Middle frontal gyrus (tissue), 1 donor: ENCODE data around the gene PCNP.
"Not testable (repeated sequence)": the region's sequence is repeated elsewhere in the genome, so short reads cannot be mapped to it uniquely, and the experiment has no call there.

Experiments
- DNase-seq: peaks from one replicate; pipeline ENCODE4 v3.0.0-alpha.2; 2015; ENCODE audit warnings: low spot score; ENCODE audit errors: extremely low spot score

PCNP gene

DNA sequence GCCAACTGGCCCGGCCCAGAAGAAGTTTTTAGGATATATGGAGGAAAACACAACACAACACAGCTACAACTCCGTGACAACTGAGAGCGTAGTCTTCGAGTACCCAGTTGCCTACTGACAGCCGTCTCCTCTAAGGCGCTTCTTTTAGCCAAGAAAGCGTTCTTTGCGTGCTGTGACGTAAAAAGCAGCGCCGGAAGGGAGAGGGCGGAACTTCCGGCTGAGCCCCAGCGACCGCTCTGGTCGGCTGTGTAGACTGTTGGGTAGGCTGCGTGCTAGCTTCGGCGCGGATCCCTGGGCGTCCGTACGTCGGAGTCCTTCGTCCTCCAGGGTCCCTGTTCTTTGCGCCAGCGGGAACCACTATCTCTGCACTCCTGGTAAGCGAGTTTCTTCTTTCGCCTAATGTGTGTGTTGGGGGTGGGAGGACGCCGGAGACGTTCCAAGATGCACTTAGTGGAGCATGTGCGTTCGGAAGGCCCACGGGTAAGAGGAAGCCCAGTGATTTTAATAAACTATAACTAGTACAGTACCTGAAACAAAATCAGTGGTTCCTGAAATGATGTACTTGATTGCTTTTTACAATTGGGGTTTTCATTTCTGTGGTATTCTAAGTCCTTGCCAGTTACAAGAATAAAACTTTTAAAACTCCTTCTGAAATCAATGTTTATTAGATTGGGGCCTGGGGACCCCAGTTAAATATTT, 12.2 kb upstream of the PCNP start, which contains the start of gene TRMT10C:
Gene TRMT10C (plus strand): TSS at position 239 of the 699 bp plus-strand sequence. CDS start 2,914 bp downstream, outside the sequence.
- DNase-seq = peak; percentile 87

- DNase-seq = no peak
Measured at GRCh38 chr3:101567528-101568317, 6.3 kb upstream of the PCNP start.

DNA sequence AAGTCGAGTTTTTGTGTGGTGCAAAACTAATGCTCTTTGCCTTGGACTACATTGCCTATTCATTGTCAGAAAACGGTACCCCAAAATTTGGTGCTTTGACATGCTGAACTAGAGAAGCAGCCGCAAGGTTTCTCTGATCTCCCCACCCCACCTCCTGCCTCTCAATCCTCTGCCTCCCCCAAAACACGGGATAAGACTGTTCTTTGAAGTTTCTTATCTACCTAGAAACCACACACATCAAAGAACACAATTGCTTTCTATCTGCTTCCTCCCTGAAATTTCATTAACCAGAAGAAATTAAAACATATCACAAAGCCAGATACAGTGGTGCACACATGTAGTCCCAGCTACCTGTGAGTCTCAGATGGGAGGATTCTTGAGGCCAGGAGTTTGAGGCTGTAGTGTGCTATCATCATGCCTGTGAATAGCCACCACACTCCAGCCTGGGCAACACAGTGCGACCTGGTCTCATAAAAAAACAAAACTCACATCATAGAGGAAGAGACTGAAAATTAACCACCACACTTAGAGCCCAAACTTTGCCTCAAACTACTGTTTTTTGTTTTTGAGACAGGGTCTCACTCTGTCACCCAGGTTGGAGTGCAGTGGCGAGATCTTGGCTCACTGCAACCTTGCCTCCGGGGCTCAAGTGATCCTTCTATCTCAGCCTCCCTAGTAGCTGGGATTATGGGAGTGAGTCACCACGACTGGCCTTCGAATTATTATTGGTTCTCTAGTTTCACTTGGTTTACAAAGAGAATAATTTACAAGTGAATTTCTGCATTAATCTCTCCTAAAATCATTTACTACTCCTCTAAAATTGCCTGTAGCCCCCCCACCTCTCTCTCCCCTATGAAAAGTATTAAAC, 2.7 kb upstream of the PCNP start:
- DNase-seq = no peak

GRCh38 chr3:101574388-101575112, 570 bp downstream of the PCNP start:
- no peak for DNase-seq

- no peak for DNase-seq
Measured at GRCh38 chr3:101577286-101577685, 3.3 kb downstream of the PCNP start.

- DNase-seq = no peak
Measured at GRCh38 chr3:101588616-101589015, 14.6 kb downstream of the PCNP start.

- no peak for DNase-seq
Measured at GRCh38 chr3:101591071-101591470, 17.1 kb downstream of the PCNP start.

DNA sequence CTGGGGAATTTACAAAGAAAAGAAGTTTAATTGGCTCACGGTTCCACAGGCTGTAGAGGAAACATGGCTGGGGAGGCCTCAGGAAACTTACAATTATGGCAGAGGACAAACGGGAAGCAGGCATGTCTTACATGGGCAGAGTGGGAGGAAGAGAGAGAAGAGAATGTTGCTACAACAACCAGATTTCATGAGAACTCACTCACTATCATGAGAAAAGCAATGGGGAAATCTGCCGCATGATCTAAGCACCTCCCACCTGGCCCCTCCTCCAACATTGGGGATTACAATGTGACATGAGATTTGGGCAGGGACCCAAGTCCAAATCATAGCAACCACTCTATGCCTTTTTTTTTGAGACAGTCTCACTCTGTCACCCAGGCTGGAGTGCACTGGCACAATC, 28.8 kb downstream of the PCNP start:
- DNase-seq = no peak

GRCh38 chr3:101603184-101603583, 29.2 kb downstream of the PCNP start:
- DNase-seq = no peak

GRCh38 chr3:101605398-101605797, 31.4 kb downstream of the PCNP start:
- not testable (repeated sequence) for DNase-seq

- no peak for DNase-seq
Measured at GRCh38 chr3:101611023-101611422, 37.0 kb downstream of the PCNP start.

DNA sequence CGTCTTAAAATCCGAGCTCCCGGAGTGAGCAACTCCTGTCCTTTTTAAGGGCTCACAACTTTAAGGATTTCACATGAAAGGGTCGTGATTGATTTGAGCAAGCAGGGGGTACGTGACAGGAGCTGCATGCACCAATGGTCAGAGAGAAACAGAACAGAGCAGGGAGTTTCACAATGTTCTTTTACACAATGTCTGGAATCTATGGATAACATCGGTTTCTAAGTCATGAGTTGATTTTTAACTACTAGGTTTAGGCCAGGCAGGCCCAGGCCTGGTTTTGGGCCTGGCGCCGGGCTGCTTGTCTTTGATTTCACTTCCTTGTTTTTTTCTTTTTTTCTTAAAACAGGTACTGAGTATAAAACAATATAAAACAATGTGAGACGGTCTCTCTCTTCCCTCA, 39.0 kb downstream of the PCNP start:
- DNase-seq = not testable (repeated sequence)

DNA sequence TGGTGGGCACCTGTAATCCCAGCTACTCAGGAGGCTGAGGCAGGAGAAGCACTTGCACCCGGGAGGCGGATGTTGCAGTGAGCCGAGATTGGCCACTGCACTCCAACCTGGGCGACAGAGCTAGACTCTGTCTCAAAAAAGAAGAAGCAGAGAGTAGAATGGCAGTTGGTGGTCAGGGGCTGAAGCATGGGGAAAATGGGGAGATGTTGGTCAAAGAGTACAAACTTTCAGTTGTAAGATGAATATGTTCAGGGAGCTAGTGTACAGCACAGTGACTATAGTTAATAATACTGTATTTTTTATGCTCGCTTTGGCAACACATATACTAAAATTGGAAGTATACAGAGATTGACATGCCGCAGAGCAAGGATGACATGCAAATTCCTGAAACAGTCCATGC, 41.5 kb downstream of the PCNP start:
- DNase-seq = no peak

- DNase-seq = no peak
Measured at GRCh38 chr3:101617478-101617877, 43.5 kb downstream of the PCNP start.

DNA sequence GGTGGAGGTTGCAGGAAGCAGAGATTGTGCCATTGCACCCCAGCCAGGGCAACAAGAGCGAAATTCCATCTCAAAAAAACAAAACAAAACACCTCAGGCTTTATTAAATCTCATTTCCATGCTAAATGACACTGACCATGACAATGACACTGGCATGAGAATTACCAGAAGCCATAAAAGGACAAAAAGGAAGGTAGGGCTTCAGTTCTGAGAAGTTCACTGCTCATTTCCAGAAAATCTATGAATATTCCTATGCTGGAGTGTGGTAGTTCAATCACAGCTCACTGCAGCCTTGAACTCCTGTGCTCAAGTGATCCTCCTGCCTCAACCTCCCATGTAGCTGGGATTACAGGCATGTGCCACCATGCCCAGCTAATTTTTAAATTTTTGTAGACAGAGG, 44.7 kb downstream of the PCNP start:
- no peak for DNase-seq

- no peak for DNase-seq
Measured at GRCh38 chr3:101619734-101620133, 45.8 kb downstream of the PCNP start.

- DNase-seq = no peak
Measured at GRCh38 chr3:101623656-101624055, 49.7 kb downstream of the PCNP start.

- no peak for DNase-seq
Measured at GRCh38 chr3:101624857-101625256, 50.9 kb downstream of the PCNP start.

DNA sequence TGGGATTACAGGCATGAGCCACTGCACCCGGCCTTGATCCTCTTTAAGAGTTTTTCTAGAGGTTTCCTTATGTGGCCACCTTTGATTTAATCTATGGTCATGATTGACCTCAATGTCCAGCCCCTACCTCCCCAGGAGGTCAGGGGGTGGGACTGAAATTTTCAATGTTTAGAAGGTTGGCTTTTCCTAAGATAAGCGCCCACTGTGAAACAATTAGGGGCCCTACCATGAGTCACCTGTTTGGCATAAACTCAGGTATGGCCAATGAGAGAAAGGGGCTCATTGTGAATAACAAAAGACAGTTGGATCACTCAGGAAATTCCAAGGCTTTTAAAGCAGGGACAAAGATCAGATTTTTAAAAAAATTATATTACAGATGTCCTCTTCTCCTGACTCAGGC, 51.9 kb downstream of the PCNP start:
- no peak for DNase-seq

GRCh38 chr3:101629219-101629618, 55.2 kb downstream of the PCNP start:
- no peak for DNase-seq
